NCI-H82 (cell line): ENCODE measurements around the gene MMP25.
"Not testable (repeated sequence)": the region's sequence is repeated elsewhere in the genome, so short reads cannot be mapped to it uniquely, and the experiment has no call there.

ENCODE experiments used
- DNase-seq: peaks from one replicate; lab custom pipeline; 2025; lab: John Stamatoyannopoulos, UW

Gene MMP25

DNA sequence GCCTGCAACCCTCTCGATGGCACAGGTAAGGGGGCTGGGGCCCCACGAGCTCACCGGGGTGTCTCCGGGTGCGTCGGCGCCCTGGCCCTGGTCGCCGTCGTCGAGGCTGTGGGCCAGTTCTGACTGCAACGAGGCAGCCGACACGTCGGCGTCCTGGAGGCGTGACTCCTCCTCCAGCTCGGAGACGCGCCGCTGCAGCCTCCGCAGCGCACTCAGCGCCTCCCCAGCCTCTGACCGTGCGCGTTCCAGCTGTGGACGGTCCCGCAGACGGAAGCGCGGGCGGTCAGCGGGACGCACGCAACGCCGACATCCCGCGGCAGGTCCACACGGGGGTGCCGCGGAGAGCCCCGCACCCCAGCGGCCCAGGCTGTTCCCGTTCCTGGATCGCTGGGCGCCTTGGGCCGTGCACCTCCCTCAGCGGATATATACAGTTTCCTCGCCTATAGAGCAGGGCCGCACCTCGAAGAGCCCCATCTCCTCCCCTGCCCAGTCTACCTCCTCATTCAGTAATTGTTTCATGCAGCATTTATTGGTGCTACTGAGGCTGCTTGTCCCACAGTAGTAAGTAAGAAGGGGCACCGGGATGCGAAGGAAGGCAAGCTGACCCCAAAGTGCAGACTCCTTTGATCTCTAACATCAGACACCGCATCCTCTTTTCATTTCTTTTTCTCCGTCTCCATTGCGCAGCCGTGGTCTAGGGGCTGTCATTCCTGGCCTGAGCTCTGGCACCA, 16.7 kb upstream of the MMP25 start:
- peak; percentile 36 for DNase-seq

DNA sequence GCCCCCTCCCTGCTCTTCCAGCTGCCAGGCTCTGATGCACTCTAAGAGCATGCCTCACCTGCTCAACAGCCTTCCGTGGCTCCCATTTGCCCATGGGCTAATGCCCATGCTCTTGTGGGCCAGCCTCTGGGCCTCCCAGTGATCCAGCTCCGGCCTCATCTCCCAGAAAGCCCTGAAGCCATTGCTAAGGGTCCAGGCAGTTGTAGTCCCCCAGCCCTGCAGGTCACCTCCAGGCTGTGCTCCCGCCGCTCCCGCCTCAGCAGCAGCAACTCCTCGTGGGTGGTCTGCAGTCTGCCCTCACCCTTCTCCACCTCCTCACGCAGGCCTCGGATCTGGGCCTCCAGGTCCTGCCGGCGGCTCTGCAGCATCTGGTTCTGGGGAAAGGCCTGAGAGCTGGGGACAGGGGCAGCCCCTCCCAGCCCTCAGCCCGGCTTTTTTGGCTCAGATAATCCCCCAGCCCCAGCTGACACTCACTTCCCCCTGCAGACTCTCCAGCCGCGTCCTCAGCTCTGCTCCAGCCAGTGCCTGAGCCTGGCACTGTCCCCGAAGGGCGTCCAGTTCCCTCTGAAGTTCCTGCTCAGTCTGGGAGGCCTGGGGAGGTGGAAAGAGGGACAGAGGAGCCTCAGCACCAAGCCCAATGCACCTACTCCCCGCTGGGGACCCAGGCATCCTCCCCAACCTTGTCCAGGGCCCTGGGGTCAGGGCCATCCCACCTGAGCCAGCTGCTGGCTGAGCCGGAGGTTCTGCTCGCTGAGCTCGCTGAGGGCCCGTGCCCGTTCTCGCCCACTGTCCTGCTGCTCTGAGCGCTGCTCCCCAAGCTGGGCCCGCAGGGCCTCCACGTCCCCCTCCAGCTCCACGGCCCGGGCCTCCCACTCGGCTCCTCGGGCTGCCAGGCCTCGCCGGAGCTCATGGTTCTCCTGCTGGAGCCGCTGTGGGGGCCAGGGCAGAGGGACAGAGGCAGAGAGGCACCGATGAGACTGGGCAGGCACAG, 15.8 kb upstream of the MMP25 start:
- DNase-seq, result peak; percentile 50

DNA sequence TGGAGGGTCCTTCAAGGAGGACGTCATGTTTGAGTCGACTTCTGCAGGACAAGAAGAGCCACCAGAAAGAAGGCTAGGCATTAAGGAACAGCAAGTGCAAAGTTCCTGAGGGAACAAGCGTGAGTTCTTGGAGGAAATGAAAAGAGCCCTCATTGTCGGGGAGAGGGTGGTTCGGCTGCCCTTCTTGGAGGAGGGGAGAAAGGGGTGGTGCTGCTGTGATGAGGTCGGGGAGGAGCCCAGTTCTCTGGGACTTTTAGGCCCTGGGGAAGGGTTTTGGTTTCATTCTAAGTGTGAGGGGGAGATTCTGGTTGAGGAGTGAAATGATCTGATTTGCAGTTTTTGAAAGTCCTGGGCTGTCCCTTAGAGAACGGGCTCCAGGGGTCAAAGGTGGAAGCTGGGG, 13.7 kb upstream of the MMP25 start:
- DNase-seq, result no peak

DNA sequence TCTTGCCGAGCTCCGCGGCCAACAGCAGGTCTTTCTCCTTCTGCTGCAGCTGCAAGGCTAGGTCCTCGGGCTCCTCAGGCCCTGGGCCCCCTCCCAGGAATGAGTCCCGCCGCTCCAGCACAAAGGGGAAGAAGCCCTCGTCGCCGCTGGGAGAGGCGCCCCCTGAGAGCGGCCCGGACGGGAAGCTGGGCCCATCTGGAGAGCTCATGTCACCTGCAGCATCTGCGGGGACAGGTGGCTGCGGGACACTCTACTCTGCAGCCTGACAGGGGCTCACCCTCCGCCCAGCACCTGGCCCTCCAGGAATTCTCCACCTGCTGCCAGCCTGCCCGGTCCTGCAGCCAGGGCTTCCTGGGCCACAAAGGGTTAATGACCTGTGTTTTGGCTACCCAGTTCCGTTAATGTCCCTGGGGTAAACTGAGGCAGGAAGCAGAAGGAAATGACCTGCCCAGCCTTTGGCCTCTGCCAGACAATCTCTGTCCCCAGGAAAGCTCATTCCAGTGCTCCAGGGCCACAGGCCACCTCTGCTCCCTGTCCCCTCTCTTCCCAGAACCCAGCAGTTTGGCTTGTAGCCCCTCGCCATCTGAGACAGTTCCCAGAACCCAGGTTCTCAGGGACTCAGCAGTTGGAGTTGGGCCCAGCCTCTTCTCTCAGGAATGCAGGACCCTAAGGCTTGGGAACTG, 10.9 kb upstream of the MMP25 start:
- no peak for DNase-seq

DNA sequence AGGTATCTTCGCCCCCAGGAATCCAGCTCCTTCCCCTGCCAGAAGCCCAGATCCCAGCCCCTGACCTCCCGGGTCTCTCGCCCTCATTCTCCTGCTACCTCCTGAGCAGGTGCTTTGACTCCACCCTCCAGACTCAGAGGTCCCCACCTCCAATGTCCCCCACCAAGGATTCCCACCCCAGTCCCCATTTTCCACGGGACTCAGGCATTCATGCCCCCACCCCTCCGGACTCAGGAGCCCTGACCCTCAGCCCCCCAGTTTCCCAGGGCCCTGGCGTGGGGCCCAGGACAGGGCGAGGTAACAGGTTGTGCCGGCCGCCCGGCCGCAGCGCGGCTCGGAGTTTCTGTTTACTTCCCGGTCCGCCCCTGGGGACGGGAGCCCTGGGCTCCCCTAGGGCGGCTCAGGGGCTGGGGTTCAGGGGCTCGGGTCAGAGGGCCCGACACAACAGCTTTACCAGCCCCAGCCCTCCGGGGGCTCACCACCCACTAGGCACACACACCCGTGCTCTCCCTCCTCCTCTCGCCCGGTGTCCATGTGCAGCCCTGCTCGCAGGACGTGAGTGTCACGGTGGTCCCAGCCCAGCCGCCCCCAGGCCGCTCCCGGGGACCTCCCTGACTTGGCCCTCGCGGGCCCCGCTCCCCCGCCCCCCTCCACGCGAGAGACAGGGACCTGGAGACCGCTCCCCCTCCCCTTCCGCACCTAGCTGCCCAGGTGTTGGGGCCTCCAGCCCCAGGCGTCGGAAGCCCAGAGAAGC, 10.2 kb upstream of the MMP25 start:
- DNase-seq, result no peak

DNA sequence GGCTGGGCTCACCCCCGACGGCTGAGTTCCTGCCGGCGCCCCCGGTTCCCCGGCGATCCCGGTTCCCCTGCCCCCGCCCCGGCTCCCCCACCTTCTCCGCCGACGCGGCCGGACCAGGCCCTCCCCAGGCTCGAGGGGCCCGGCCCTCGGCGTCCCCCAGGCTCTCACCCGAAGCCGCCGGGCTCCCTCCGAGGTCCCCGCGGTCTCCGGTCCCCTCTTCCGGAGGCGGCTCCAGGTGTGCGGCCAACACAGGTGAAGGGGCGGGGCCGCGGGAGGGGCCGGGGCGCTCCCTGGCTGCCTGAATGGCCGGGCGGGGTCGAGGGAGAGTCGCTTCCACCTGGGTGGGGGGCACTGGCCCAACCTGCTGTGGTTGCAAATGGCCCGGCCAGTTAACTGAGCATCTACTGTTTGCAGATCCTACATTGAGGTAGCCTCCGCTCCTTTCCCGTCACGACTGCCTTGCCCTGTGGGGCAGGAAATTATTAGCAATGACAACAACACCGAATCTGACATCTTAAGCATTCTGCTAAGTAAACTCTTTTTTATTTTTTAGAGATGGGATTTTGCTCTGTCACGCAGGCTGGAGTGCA, 9.5 kb upstream of the MMP25 start, which contains the start of gene BICDL2:
TSS of gene BICDL2 (minus strand) at position 219 of the 590 bp plus-strand sequence. CDS start 1,448 bp downstream, outside the sequence.
- DNase-seq, result no peak

DNA sequence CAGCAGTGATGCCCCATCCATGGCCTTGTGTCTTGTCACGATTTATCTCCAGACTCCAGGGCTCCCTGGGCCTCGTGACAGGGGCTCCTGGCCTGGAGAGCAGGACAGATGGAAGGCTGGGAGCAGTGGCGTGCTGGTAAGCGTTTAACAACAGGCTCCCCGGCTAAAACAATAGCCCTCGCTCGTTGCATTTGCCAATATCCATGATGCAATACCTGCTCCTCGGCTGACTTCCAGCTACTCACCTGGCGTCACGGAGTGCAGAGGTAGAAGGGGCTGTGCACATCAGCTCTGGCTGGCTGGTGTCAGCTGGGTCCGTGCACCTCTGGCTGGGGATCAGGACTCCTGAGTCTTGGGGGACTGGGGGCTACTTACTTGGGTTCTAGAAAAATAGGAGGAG, 8.1 kb upstream of the MMP25 start:
- DNase-seq, result peak; percentile 50

DNA sequence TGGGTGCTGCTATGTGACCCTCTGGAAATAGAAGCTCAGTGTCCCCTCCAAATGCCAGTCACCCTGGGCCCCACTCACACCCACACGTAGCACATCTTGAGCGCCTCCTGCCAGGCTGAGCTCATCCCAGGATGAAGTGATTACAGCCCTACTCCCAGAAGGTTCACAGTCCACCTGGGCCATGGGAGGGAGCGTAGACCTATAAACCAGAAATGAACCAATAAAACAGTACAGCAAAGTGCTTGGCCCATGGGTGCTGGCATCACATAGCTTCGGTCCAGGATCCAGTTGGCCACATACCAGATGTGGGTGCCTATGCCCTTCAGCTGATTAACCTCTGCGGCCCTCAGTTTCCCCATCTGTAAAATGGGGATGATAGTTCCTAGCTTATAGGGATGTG, 7.5 kb upstream of the MMP25 start:
- no peak for DNase-seq

DNA sequence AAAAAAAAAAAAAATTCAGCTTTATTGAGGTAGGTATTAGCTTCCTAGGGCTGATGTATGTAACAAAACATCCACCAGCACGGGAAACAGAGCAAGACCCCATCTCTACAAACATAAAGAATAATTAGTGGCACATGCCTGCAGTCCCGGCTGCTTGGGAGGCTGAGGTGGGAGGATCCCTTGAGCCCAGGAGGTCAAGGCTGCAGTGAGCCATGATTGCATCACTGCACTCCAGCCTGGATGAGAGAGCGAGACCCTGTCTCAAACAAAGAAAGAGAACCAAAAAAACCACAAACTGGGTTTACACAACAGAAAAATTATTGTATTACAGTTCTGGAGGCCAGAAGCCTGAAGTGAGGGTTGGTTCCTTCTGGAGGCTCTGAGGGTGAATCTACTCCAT, 4.0 kb upstream of the MMP25 start:
- no peak for DNase-seq

DNA sequence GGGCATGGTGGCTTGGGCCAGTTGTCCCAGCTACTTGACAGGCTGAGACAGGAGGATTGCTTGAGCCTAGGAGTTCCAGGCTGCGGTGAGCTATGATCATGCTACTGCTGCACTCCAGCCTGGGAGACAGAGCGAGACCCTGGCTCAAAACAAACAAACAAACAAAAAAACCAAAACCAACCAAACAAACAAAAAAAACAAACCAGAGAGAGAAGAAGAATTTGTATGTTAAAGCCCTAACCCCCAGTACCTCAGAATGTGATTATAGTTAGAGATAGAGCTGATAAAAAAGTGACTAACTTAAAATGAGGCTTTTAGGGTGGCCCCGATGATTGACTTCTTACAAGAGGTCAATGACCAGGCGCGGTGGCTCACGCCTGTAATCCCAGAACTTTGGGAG, 1.7 kb upstream of the MMP25 start:
- no peak for DNase-seq

DNA sequence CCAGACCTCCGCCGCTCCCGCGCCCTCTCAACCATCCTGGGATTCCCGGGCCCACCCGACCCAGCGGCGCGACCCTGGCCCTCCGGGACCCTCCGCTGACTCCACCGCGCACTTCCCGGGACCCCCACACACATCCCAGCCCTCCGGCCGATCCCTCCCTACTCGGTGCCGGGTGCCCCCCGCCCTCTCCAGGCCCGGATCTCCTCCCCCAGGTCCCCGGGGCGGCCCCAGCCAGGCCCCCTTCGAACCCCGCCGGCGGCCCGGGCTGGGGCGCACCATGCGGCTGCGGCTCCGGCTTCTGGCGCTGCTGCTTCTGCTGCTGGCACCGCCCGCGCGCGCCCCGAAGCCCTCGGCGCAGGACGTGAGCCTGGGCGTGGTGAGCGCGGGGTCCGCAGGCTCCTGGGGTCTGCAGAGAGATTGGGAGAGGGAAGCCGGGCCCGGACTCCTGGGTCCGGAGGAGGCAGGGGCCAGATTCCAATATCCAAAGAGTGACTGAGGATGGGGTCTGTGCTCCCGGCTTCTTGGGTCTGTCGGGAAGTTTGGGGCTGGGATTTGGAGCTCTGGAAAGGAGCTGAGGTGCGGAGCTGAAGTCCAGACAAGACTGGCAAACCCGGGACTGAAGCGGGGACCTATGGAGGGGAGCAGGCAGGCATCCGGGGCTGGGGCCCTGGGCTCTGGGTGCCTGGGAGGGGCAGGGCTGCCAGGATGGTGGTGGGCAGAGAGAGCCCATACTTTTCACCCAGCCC, 453 bp downstream of the MMP25 start:
- DNase-seq, result no peak

DNA sequence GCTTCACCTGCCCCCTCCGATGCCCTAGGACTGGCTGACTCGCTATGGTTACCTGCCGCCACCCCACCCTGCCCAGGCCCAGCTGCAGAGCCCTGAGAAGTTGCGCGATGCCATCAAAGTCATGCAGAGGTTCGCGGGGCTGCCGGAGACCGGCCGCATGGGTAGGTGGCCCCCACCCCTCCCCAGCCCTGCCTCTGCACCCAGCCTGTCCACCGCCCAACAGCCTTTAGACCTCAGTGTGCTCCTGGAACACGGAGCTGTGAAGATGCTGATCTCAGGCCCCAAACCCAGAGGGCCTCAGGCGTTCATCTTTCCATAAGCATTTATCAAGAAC, 993 bp downstream of the MMP25 start:
- DNase-seq, result peak; percentile 24

DNA sequence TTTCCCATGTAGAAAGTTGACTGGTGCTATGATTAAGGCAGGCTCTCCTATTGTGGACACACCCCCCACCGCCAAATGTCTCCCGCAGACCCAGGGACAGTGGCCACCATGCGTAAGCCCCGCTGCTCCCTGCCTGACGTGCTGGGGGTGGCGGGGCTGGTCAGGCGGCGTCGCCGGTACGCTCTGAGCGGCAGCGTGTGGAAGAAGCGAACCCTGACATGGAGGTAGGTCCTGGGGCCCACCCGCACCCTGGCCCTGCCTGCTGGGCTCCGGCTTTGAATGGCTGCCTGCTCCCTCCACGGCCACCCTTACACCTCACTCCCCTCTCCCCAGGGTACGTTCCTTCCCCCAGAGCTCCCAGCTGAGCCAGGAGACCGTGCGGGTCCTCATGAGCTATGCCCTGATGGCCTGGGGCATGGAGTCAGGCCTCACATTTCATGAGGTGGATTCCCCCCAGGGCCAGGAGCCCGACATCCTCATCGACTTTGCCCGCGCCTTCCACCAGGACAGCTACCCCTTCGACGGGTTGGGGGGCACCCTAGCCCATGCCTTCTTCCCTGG, 3.6 kb downstream of the MMP25 start:
- no peak for DNase-seq

DNA sequence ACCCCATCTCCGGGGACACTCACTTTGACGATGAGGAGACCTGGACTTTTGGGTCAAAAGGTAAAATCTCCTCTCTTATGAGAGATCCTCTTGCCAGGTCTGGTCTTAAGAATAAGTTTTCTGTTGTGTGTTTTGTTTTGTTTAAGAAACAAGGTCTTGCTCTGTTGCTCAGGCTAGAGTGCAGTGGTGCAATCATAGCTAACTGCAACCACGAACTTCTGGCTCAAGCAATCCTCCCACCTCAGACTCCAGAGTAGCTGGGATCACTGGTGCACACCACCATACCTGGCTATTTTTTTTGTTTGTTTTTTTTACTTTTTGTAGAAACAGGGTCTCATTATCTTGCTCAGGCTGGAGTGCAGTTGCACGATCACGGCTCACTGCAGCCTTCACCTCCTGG, 4.1 kb downstream of the MMP25 start:
- no peak for DNase-seq

DNA sequence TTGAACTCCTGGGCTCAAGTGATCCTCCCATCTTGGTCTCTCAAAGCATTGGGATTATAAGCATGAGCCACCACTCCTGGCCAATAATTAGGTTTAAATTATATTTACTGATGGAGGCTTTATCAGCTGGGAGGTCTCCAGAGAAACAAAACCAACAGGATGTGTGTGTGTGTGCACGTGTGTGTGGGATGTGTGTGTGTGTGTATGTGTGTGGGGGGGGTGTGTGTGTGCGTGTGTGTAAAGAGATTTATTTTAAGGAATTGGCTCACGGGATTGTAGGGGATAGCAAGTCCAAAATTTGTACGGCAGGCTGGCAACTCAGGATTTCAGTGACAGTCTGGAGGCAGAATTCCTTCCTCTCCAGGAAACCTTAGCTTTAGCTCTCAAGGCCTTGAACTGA, 4.6 kb downstream of the MMP25 start:
- no peak for DNase-seq

DNA sequence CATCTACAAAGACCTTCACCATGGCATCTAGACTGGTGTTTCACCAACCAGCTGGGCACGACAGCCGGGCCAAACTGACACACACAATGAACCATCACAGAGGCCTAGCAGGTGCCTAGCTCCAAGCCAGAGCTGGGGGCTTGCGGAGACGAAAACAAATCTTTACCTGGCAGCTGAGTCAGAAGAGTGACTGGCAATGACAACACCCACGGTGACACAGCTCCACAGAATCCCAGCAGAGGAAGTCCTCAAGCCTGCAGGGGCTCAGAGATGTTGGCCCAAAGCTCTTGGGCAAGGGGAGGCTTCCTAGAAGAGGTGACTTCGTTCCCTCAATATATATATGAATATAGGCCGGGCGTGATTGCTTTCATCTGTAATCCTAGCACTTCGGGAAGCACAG, 5.1 kb downstream of the MMP25 start:
- no peak for DNase-seq

DNA sequence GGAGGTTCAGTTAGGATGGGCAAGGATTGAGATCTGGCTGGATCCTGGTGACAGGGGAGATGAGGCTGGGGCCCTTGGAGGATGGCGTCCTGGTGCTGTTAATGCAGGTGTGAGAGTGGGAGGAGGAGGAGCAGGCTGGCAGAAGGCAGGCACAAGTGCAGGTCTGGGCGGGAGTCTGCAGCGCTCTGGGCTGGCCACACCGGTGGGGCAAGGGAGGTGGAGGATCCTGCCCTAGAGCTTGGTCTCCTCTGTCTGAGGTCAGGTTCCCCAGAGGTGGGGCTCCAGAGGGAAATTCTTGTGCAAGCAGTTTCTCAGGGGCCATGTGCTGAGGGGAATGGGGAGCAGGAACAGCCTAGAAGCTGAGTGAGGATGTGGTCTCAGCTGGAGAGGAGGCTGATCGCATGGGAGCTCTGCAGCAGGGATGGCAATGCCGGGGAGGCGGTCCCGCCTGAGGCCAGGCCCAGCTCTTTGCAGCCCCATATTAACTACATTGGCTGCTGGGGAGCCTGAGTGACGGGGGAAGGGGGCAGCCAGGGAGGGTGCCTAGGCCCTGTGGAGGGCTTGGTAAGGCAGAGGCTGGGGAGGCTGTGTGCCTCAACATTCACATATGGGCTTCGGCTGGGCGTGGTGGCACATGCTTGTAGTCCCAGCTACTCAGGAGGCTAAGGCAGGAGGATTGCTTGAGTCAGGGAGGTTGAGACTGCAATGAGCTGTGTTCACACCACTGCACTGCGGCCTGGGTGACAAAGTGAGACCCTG, 6.4 kb downstream of the MMP25 start:
- DNase-seq, result not testable (repeated sequence)

DNA sequence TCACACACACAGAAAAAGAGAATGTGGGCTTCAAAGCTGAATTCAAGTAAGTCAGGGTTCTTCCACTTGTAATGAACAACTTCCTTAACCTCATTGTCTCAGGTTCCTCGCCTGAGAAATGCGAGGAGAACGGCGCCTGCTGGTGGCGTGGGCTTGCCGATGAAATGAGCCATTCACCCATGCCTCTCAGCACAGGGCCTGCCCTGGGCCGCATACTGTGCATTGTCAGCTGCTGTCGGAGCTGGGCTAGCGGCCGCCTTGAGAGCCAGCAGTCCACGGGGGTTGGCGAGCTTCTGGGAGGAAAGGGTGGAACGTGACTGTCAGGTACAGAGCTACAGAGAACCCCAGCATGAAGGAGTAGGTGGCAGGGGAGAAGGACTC, 7.0 kb downstream of the MMP25 start:
- not testable (repeated sequence) for DNase-seq

DNA sequence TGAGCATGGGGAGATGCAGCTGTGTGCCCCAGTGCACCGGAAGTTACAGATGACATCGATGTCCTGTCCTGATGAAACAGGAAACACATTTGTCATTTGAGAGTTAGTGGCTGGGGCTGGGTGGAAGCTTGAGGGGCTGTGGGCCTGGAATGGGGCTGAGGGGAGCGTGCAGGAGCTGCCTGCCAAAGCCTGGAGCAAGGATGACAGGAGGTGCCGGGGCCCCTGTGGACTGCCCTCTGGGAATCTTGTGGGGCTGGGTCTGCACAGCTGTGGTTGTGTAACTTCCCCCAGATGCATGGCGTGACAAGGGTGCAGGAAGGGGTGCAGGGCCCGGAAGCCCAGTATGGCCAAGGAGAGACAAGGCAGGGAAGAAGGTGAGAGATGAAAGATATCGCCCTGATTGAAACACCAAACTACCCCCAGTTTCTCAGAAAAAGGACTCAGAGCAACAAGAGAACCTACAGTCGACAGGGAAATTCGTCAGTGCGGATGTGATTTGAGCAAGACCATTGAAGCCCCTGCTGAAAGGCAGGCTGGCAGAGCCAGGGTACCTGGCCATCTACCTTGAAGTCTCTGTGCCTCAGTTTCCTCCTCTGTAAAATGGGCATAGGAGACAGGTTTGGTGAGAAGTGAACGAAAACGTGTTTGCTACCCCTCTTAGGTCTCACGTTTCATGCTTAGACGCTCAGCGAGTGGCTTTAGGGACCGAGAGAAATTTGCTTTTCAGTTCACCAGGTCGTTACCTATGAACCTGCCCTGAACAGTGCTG, 8.8 kb downstream of the MMP25 start:
- DNase-seq, result no peak
